ENCODE results near the gene JAG2.

Gene JAG2

GRCh38 chr14:105161309-105161708 is 7.3 kb downstream of the JAG2 start:
- DNase-seq, result no peak
- TF ChIP-seq POLR2A (IDR thresholded peaks at IDR 0.05; ENCODE audit: low read length), result no peak
- no peak for TF ChIP-seq GATA1 (IDR thresholded peaks at IDR 0.05; ENCODE audit: low read depth, low read length)

GRCh38 chr14:105160776-105161175 is 7.8 kb downstream of the JAG2 start:
- no peak for DNase-seq
- no peak for TF ChIP-seq POLR2A (IDR thresholded peaks at IDR 0.05; ENCODE audit: low read length)
- TF ChIP-seq GATA1 (IDR thresholded peaks at IDR 0.05; ENCODE audit: low read depth, low read length), result no peak

- no peak for DNase-seq
- TF ChIP-seq POLR2A (IDR thresholded peaks at IDR 0.05; ENCODE audit: low read length) (no peak), GATA1 (IDR thresholded peaks at IDR 0.05; ENCODE audit: low read depth, low read length) (no peak)
Measured at GRCh38 chr14:105159344-105159743, 9.2 kb downstream of the JAG2 start.

GRCh38 chr14:105158794-105159193 is 9.8 kb downstream of the JAG2 start:
- no peak for TF ChIP-seq GATA1 (IDR thresholded peaks at IDR 0.05; ENCODE audit: low read depth, low read length)
- no peak for TF ChIP-seq POLR2A (IDR thresholded peaks at IDR 0.05; ENCODE audit: low read length)
- DNase-seq, result no peak

GRCh38 chr14:105157872-105158271 is 10.7 kb downstream of the JAG2 start:
- no peak for TF ChIP-seq POLR2A (IDR thresholded peaks at IDR 0.05; ENCODE audit: low read length)
- no peak for TF ChIP-seq GATA1 (IDR thresholded peaks at IDR 0.05; ENCODE audit: low read depth, low read length)
- DNase-seq, result no peak

GRCh38 chr14:105156414-105157375 is 11.9 kb downstream of the JAG2 start:
- TF ChIP-seq POLR2A (IDR thresholded peaks at IDR 0.05; ENCODE audit: low read length), result no peak
- TF ChIP-seq GATA1 (IDR thresholded peaks at IDR 0.05; ENCODE audit: low read depth, low read length), result no peak
- no peak for DNase-seq

- DNase-seq, result no peak
- TF ChIP-seq GATA1 (IDR thresholded peaks at IDR 0.05; ENCODE audit: low read depth, low read length) (no peak), POLR2A (IDR thresholded peaks at IDR 0.05; ENCODE audit: low read length) (no peak)
Measured at GRCh38 chr14:105155681-105156413, 12.7 kb downstream of the JAG2 start.

- no peak for DNase-seq
- TF ChIP-seq GATA1 (IDR thresholded peaks at IDR 0.05; ENCODE audit: low read depth, low read length), result no peak
- no peak for TF ChIP-seq POLR2A (IDR thresholded peaks at IDR 0.05; ENCODE audit: low read length)
Measured at GRCh38 chr14:105155071-105155651, 13.4 kb downstream of the JAG2 start.

- DNase-seq, result no peak
- TF ChIP-seq POLR2A (IDR thresholded peaks at IDR 0.05; ENCODE audit: low read length) (no peak), GATA1 (IDR thresholded peaks at IDR 0.05; ENCODE audit: low read depth, low read length) (no peak)
Measured at GRCh38 chr14:105154476-105154871, 14.1 kb downstream of the JAG2 start.

GRCh38 chr14:105153739-105154475 is 14.7 kb downstream of the JAG2 start:
- DNase-seq, result no peak
- TF ChIP-seq POLR2A (IDR thresholded peaks at IDR 0.05; ENCODE audit: low read length) (no peak), GATA1 (IDR thresholded peaks at IDR 0.05; ENCODE audit: low read depth, low read length) (no peak)

GRCh38 chr14:105153331-105153731 is 15.2 kb downstream of the JAG2 start:
- DNase-seq, result no peak
- no peak for TF ChIP-seq GATA1 (IDR thresholded peaks at IDR 0.05; ENCODE audit: low read depth, low read length)
- TF ChIP-seq POLR2A (IDR thresholded peaks at IDR 0.05; ENCODE audit: low read length), result no peak

GRCh38 chr14:105152794-105153241 is 15.8 kb downstream of the JAG2 start:
- TF ChIP-seq POLR2A (IDR thresholded peaks at IDR 0.05; ENCODE audit: low read length) (no peak), GATA1 (IDR thresholded peaks at IDR 0.05; ENCODE audit: low read depth, low read length) (no peak)
- no peak for DNase-seq

All from erythroblast (primary cell).